GM19372 (cell line): Measurements from ENCODE around the gene PKN1.

Source experiments
- ATAC-seq: cut with Tn5 transposase; IDR thresholded peaks from one replicate; pipeline ENCODE4 v1.9.1; 2021; ENCODE audit warnings: mild to moderate bottlenecking, low read depth, moderate library complexity; ENCODE audit not compliant: unreplicated experiment

The PKN1 gene

DNA sequence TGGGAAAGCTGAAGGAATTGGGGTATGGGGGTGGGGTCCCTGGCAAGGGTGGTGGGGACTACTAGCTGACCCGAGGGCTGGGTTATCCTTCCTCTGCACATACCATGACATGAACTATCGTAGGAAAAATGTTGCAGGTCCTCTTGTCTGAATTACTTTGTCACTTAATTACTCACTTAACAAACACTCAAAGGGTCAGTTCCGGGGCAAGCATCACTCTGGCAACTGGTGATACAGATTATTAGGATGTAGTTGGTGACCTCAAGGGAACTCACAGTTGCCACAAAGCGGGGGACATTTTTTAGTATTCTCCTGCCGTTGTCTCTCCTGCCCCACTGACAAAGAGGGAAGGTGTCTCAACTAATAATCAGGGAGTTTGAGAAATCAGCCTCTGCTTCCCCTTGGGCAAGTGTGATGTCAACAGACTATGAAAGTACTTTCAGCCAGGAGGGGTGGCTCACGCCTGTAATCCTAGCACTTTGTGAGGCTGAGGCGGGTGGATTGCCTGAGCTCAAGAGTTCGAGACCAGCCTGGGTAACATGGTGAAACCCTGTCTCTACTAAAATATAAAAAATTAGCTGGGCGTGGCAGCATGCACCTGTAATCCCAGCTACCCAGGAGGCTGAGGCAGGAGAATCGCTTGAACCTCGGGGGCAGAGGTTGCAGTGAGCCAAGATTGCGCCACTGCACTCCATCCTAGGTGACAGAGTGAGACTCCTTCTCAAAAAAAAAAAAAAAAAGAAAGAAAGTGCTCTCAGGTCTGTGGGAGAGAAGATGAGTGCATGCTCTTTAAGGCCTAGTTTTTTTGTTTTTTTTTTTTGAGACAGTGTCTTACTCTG, 74.8 kb downstream of the PKN1 start:
- ATAC-seq = no peak

DNA sequence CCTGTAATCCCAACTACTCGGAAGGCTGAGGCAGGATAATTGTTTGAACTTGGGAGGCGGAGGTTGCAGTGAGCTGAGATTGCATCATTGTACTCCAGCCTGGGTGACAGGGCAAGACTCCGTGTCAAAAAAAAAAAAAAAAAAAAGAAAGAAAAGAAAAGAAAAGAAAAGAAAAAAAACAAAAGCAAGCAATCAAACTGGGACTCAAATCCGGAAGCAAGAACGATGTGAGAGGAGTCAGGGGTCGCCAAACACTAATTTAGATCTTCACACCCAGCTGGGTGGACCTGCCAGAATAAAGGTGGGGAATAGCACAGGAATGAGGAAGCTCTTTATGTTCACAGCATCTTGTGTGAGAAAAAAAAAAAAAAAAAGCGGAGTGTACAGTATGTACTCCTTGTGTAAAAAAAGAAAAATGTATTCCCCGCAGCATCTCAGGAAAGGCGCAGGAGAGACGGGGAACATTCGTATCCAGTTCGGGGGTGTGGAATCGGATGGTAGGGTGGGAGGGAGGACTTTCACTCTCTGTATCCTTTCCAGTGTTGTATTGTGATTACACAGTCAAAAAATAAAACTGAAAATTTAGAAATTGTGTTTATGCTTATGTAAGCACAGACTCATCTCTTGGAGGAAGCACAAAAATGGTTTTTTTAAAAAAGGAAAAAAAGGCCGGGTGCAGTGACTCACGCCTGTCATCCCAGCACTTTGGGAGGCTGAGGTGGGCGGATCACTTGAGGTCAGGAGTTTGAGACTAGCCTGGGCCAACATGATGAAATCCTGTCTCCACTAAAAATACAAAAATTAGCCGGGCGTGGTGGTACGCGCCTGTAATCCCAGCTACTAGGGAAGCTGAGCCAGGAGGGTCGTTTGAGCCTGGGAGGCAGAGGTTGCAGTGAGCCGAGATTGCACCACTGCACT, 77.5 kb downstream of the PKN1 start:
- ATAC-seq = no peak

DNA sequence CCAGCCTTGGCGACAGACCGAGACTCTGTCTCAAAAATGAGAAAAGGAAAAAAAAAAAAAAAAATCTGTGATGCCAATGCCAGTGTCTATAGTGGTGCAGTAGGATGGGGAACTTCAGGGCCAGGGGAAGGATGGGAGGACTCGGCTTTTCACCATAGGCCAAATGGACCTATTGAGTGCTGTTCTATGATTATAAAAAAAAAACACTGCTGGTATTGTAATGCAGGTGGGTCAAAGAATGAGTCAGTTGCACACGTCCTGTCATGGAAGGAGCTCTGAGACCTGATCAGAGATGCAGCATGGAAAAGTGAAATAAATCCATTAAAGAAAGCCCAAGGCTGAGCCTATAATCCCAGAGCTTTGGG, 78.1 kb downstream of the PKN1 start:
- no peak for ATAC-seq

DNA sequence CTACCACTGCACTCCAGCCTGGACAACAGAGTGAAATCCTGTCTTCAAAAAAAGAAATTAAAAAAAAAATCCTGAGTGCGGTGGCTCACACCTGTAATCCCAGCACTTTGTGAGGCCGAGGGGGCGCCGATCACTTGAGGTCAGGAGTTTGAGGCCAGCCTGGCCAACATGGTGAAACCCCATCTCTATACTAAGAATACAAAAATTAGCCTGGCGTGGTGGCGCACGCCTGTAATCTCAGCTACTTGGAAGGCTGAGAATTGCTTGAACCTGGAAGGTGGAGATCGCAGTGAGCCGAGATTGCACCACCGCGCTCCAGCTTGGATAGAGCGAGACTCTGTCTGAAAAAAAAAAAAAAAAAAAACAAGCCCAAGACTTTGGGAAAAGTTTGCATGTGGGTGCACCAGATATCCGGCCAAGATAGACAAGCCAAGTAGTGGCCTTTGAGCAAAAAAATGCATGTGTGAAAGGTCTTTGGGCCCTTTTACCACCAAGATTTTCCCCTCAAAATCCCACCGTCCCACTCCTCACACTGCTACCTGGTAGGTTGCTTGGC, 79.4 kb downstream of the PKN1 start:
- ATAC-seq = no peak

DNA sequence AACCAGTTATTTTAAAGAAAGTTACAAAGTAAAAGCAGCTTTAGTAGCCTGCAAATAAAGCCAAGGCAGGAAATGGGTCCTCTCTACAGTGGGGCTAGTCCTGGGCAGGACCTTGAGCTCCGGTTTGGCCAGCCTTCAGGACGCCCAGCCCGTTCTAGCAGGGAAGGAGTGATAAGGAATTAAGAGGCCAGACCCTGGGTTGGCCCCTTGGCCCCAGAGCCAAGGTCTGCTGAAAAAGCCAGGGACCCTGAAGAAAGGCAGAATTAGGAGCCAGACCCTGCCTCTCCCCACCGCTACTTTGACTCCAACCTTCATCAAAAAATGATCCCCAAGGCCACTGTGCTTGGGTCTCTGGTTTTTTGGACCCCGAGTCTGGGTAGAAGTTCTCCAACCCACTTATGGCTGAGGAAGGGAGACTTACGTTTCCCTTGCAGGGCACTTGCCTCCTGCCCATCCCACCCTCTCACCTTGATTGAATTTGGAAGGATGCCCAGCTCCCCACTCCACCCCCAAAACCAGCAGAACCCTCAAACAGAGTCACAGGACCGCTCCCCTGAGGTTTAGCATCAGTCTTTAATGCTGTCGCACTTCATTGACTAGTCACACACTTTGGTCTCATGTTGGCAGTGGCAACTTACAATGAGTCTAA, 81.2 kb downstream of the PKN1 start:
- no peak for ATAC-seq

DNA sequence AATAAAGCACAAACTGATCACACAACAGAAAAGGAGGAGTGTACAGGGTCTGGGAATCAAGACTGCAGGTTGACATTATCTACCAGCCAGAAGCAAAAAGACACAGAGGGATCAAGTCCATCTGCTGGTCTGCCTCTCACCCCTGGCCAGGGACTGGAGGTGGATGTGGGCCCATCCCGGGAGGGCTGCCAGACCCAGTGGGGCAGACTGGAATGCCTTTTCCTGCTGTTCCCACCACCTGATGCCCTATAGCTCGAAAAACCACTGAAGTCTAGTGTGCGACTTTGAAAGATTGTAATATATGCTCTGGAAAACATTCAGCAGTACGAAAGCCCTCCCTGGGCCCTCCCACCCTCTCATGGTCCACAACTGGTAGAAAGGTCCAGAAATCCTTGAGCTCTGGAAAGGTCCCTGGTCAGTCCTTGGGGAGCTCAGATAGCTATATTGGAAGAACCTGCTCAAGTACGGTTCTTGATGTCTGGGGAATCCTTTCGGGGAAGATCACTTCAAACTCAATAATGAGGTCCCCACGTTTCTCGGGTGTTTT, 82.5 kb downstream of the PKN1 start:
- ATAC-seq = no peak

DNA sequence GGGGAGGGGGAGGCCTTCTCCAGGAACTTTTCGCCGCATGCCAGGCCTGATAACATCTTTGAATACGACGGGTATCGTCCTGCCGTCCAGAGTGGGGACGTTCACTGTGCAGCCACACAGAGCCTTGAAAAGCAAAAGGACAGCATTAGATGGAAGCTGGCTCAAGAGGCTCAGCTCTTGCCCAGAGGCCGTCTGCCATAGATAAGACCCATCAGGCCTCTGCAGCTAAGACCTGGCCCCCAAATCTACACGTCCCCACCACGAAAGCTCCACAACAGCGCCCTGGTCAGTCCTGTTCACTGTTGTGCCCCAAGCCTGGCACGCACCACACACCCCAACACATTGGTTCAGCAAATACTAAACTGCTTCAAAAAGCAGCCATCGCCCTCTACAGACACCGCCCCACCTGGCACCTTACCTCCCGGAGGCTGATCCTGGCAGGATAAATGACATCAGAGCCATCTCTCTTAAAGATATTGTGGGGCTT, 83.0 kb downstream of the PKN1 start:
- ATAC-seq = no peak

DNA sequence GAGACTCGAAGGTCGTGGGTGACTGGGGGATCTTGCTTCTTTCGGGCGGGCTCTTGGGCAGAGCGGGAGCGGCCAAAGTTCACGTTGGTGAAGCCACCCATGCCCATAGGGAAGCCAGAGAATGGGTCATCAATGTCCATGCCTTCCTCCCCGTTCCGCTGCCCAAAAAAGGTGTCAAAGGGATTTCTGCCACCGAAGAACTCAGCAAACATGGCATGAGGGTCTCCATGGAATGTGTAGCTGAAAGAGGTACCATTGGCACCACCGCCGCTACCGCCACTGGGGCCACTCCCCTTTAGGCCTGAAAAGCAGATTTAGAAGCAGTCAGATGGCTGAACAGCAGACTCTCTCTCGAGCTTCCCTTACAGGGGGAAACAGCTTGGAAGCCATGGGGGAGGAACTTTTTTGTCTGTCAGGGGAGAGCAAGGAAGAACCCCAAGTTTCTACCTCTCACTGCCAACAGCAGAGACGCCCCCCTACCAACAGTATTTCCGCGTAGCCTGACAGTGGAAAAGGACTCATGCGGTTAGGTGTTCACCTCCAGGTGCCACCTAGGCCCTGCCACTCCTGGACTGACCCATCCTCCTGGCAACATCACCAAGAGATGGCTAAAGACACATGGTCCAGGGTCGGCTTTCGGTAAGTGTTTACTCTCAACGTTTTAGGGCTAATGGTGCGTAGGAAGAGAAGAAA, 83.8 kb downstream of the PKN1 start:
- no peak for ATAC-seq

DNA sequence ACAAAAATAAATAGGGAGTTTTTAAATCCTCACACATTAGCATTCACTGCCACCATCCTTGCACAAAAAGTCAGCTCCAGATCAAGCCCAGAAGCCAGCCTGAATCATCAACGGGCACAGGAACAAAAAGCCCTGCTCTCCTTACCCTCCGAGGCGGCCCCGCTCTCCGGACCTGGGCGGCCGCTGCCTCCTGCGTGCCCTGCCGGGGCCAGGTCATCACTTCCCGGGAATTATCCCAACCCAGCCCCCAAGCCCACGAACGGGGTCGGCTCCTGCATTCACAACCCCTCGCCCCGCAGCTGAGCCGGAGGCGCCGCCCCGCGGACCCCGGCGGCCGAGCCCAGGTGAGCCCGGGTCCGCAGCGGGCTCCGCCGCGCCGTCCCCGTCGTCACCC, 84.3 kb downstream of the PKN1 start:
- ATAC-seq = no peak

DNA sequence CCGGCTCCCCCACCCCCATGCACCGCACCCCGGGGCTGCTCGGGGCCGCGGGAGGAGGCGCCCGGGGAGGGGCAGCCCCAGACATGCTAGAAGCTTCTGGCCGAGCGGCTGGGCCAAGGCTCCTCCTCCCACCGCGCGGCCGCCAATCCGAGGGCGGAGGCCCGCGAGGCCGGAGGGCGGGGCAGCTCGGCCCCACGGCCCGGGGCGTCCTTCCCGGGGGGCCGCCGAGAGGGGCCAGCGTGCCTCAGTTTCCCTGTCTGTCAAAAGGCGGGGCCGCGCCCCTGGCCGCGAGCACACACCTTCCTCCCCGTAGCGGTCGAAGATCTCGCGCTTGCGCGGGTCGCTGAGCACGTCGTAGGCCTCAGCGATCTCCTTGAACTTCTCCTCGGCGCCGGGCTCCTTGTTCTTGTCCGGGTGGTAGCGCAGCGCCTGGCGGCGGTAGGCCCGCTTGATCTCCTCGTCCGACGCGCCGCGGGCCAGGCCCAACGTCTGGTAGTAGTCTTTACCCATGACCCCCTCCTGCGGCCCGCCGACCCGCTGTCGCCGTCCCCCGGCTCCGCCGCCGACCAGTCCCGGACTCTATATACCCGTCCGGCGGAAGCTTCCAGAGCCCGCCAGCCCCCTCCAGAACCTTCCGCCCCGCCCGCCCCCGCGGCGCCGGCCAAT, 84.9 kb downstream of the PKN1 start, which contains the start of gene DNAJB1:
DNAJB1 (minus strand) TSS at position 558 of the 666 bp plus-strand sequence; CDS start at position 510, 48 bp downstream.
- peak; percentile 62 for ATAC-seq

DNA sequence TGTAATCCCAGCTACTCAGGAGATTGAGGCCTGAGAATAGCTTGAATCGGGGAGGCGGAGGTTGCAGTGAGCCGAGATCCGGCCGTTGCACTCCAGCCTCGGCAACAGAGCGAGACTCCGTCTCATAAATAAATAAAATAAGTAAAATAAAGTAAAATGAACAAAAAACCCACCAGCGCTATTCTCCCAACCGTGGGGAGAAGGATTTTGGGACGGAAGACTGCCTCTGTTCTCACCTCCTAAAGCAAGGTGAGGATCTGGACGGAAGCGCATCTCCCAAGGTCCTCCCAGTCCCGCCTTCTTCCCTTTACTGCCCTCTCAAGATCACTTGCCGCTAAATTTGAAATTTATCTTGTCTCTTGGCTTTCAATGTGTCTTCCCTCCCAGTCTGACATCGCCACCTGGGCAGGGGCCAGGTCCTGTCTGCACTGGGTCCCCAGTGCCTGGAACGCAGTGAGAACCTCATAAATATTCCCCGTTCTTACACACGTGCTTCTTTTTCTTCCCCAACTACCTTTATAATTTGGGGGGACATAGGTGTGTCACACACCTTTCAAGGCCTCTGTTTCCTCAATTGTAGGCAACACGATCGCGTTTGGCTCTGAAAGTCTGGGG, 86.2 kb downstream of the PKN1 start:
- no peak for ATAC-seq

DNA sequence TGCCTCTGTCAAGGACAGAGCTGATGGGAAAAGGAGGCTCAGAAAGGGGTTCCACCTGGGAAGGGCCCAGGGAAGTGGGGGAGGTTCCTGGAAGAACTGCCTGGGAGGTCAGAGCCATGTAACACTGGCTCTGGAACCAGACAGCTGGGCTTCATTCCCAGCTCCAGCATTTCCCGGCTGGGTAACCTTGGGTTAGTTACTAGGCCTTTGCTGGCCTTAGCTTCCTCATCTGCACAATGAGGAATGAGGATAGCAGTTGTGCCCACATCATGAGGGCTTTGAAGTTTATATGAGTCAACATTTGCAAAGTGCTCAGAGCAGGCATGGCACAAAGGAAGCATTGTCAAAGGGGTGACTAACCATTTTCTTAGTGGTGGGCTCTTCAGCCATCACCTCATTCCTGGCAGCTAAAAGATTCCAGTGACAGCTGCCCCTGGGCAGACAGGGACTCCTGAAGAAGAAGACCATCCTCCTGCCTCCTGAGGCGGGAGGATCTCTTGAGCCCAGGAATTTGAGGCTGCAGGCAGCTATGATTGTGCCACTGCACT, 86.8 kb downstream of the PKN1 start:
- no peak for ATAC-seq

DNA sequence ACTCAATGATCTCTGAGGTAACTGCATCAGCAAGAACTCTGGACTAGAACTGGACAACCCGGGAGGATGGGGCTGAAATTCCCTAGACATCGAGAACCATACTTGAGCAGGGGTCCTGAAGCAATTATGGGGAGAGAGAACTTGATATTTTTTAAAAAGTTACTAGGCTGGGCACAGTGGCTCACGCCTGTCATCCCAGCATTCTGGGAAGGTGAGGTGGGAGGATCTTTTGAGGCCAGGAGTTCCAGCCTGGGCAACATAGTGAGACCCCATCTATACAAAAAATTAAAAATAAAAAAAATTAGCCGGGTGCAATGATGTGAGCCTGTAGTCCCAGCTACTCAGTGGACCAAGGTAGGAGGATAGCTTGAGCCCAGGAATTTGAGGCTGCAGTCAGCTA, 87.4 kb downstream of the PKN1 start:
- ATAC-seq = no peak
